D341Med (cell line): ENCODE data around the gene PPARG.
"Not testable (repeated sequence)": the region's sequence is repeated elsewhere in the genome, so short reads cannot be mapped to it uniquely, and the experiment has no call there.

Source experiments
- DNase-seq: peaks from one replicate; pipeline ENCODE4 v3.0.0; 2012; ENCODE audit warnings: low spot score

PPARG gene

DNA sequence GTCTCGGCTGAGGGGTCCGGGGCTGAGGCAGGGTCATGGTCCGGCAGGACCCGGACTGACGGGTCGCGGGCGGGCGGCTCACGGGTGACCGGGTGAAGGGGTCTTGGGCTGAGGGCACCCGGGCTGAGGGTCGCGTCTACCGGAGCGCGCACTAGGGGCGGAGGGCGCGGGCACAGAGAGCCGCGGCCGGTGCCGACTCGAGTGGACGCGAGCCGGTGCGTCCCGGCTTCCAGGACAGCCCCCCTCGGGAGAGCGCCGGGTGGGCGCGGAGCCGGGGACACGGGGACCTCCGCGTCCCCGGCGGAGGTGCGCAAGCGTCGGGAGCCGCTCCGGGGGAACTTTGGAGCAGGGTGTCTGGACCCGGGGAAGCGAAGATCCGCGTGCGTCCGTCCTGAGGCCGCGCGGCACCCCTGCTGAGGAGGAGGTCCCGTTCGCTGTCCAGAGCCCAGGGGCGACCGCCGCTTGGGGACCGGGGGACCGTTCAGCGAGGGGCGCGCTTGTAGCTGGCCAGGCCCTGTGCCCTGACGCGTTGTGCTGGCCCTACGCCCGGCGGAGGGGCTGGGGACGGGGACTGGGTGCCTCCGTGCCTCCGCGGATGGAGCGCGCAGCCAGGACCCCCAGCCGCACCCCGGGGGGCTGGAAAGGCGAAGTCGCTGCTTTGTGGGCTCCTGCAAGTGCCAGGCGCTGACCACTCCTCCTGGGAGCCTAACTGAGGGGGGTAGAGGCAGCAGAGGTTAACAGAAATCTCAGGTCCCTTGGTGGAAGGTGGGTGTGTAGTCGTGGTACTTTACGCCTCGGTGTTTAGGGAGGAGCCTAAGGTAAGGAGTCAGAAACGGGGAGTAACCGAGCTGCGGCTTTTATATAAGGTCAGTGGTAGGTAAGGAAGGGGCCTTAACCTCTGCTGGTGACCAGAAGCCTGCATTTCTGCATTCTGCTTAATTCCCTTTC, at the start of gene PPARG:
Gene PPARG (plus strand): TSS at position 889 of the 948 bp plus-strand sequence. CDS start 90,642 bp downstream, outside the sequence.
- peak; percentile 47 for DNase-seq

DNA sequence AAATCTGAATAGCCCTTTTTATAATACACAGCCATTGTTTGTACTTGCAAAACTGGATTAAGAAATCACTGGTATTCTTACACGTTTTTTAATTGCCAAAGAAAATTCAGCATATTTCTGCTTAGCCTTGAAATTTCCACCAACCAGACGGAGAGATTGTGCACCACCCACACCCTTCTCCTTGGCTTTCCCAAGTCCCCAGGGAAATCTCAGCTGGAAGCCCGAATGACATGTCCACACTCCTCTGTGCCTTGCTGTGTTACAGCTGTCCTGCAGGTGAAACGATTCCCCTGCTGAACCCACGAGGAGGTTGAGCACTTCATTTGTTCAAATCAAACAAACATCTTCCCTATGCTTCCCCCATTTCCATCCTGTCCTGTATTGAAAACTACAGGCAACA, 49.6 kb upstream of the PPARG start:
- DNase-seq, result no peak

- DNase-seq, result no peak
Measured at GRCh38 chr3:12242772-12243171, 46.1 kb upstream of the PPARG start.

DNA sequence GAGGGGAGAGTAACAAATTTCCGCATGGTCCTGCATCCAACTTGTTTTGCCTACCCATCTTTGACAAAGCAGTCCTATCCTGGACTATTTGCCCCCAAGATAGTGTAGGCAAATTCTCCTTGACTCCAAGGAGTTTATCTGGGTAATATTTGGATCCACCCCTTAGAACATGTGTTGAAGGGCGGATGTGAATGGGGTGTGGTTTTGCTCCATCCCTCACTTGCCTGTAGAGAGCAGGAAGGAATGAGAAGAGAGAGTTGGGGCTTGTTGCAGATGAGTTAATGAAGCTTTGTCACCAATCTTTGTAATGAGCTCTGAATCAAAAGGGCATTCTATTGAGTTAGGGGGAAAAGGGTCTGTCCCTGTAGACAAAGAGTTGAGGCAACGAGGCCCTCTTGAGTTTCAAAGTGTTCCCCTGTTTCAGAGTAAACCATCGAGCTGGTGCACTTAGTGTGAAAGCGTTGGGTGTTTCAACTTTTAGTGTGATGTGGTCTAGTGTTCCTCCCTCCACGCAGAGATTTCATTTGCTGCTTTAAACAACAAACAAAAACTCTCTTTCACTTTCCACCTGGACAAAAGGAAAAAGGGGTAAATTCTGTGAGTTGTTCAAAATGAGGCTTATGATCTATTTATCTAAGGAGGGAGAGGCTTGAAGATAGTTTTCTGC, 42.2 kb upstream of the PPARG start:
- DNase-seq, result no peak

DNA sequence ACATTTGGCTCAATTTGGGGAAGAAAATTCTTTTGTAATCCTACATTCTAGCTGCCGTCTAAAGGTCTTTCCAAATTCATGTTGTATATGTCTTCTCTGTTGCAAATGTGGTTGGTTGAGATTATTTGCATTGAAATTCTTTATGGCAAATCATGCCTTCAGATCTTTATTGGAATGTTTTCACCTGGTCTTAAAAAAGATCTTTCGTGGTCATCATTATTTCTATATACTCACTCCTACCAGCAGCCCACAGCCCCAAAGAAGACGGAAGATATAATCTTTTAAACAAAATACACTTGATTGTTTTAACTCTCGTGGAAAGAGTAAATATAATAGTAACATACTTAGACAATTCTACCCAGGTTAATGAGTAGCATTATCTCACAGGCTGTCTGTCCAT, 41.5 kb upstream of the PPARG start:
- no peak for DNase-seq

GRCh38 chr3:12249519-12249918, 39.4 kb upstream of the PPARG start:
- DNase-seq, result no peak

GRCh38 chr3:12252889-12253288, 36.0 kb upstream of the PPARG start:
- DNase-seq, result no peak

GRCh38 chr3:12253516-12254343, 35.1 kb upstream of the PPARG start:
- DNase-seq, result no peak

GRCh38 chr3:12255393-12255792, 33.5 kb upstream of the PPARG start:
- DNase-seq, result no peak

- no peak for DNase-seq
Measured at GRCh38 chr3:12258911-12259310, 30.0 kb upstream of the PPARG start.

- not testable (repeated sequence) for DNase-seq
Measured at GRCh38 chr3:12262173-12262572, 26.7 kb upstream of the PPARG start.

DNA sequence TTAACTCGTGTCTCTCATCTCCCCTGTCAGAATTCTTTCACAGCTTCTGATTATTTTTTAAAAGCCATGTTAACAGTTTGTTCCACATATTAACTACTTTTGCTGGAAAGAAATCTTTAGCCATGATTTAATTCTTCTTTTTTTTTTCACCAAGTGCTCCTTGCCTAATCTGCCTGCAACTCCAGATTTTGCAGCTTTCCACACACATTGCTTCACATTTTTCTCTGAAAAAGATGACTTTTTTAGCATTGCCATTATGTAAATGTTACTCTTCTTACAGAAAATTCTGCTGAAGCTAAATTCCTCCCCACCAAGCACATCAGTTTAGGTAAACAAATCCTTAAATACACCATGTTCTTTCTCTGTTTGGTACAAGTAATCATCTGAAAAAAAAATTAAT, 23.4 kb upstream of the PPARG start:
- no peak for DNase-seq

DNA sequence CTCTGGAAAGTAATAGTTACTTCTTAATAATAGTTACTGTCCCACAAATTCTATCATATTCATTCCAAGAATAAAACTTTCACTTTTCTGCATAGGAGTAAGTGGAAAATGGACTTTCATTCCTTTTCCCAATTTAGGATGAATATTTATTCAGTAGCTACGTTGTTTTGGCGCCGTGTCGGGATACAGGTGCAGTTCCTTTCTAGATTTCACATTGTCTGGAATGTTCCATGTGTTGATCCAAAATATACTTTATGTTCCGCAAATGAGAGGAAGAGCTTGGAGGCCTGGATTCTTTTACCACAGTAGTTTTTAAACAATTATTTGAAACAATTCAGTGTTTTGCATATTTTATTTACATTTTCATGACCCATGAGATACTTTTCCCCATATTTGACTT, 22.8 kb upstream of the PPARG start:
- DNase-seq, result no peak

GRCh38 chr3:12267376-12268030, 21.4 kb upstream of the PPARG start:
- DNase-seq, result no peak

- no peak for DNase-seq
Measured at GRCh38 chr3:12268049-12268735, 20.7 kb upstream of the PPARG start.

GRCh38 chr3:12270976-12271375, 17.9 kb upstream of the PPARG start:
- no peak for DNase-seq

DNA sequence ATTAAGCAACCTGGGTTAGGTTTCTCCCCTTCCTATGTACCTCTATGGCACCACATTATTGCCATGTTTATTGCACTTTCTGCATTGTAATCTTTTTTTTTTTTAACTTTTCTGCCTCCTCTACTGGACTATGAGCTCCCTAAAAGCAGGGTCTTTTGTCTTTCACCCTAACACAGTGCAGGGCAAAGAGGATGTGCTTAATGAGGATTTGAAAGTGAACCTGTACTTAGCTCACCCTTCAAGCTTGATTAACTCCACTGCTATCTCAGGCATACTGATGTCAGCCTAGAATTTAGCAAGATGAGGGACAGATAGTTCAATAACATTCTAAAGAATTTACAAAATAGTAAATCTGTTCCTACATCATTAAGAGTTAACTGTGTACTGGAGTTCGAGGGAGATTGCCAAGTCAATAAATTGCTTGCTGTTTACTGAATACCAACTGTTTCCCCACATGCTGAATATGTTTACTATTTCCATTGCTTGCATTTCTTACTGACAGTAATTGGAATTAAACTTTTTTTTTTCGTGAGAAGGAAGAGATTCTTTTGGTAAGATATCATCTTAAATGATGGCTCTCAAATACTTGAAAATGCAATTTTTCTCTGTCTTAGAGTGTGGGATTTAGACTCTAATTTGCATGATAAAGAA, 15.7 kb upstream of the PPARG start:
- DNase-seq, result no peak

DNA sequence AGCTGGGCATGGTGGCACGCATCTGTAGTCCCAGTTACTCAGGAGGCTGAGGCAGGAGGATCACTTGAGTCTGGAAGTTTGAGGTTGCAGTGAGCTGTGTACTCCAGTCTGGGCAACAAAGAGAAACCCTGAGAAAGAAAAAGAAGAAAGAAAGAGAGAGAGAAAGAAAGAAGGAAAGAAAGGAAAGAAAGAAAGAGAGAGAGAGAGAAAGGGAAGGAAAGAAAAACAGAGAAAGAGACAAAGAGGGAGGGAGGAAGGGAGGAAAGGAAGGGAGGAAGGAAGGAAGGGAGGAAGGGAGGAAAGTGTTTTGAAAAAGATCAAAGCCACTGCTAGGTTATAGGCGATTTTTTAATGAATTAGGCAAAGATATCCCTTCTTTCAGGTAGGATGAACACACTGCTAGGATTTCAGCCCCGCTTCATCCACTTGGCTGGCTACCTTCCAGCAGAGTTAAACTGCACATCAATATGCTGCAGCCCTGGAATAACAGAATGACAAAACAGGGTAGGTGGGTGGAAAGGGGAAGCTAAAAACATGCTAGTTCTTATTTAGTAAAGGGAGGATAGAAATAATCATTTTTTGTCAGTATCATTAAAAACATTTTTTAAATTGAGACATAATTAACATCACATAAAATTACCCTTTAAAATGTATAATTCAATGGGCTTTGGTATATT, 12.8 kb upstream of the PPARG start:
- DNase-seq, result no peak

- DNase-seq, result not testable (repeated sequence)
Measured at GRCh38 chr3:12276827-12277226, 12.0 kb upstream of the PPARG start.

GRCh38 chr3:12278566-12278965, 10.3 kb upstream of the PPARG start:
- no peak for DNase-seq
